ENCODE measurements around the gene UXT. TPM values are rescaled to one million over a fixed set of nuclear protein-coding genes. Genes with fewer than 3 reads are reported as not detected.
"Not testable (repeated sequence)": the region's sequence is repeated elsewhere in the genome, so short reads cannot be mapped to it uniquely, and the experiment has no call there.

The UXT gene
- total RNA-seq, 4 donors from 2014 or later, result 89.3 to 141 (median 116) TPM

- no peaks in the 10 kb centered on the region for H3K27me3 ChIP-seq
- no peak for TF ChIP-seq POLR2A (IDR thresholded peaks at IDR 0.05)
- TF ChIP-seq CTCF (IDR thresholded peaks at IDR 0.05), result no peak
- DNase-seq, result no peak
- H3K4me3 ChIP-seq (replicated peaks in 1 of 3), result no peak overlapping the region
- no peaks in the 10 kb centered on the region for H3K9me3 ChIP-seq
- WGBS, 2 donors, result 43 to 100% methylated on average over 1 of the region's 2 CpGs
- intact Hi-C loops (cut with DNase I), result no loop called here
- no peaks in the 10 kb centered on the region for H3K4me1 ChIP-seq
- H3K27ac ChIP-seq, result no peak overlapping the region
- no peaks in the 10 kb centered on the region for H3K36me3 ChIP-seq
Observed at GRCh38 chrX:47690175-47690574, 31.2 kb upstream of the UXT start.

GRCh38 chrX:47687263-47687662 lies 28.3 kb upstream of the UXT start:
- no peaks in the 10 kb centered on the region for H3K36me3 ChIP-seq
- WGBS, 2 donors, result 71 to 91% methylated on average over 3 to 6 of the region's 6 CpGs
- H3K4me1 ChIP-seq, result no peaks in the 10 kb centered on the region
- TF ChIP-seq CTCF (IDR thresholded peaks at IDR 0.05) (no peak), POLR2A (IDR thresholded peaks at IDR 0.05) (no peak)
- H3K27ac ChIP-seq, result no peak overlapping the region
- no peak overlapping the region for H3K4me3 ChIP-seq (replicated peaks in 1 of 3)
- intact Hi-C loops (cut with DNase I), result no loop called here
- no peaks in the 10 kb centered on the region for H3K27me3 ChIP-seq
- DNase-seq, result no peak
- no peaks in the 10 kb centered on the region for H3K9me3 ChIP-seq

- Histone ChIP-seq H3K27ac (no peak overlapping the region), H3K4me3 (replicated peaks in 1 of 3) (no peak overlapping the region), H3K9me3 (no peaks in the 10 kb centered on the region), H3K27me3 (no peaks in the 10 kb centered on the region), H3K4me1 (no peaks in the 10 kb centered on the region), H3K36me3 (no peaks in the 10 kb centered on the region)
- intact Hi-C loops (cut with DNase I), result no loop called here
- no peak for TF ChIP-seq CTCF (IDR thresholded peaks at IDR 0.05)
- TF ChIP-seq POLR2A (IDR thresholded peaks at IDR 0.05), result no peak
- 28% methylated on average over 3 of the region's 3 CpGs for WGBS, 2 donors
- DNase-seq, result peak; percentile 10 to 22
Observed at GRCh38 chrX:47683829-47684205, 24.8 kb upstream of the UXT start.

- Histone ChIP-seq H3K4me3 (replicated peaks in 1 of 3) (no peak overlapping the region), H3K27ac (no peak overlapping the region), H3K4me1 (no peaks in the 10 kb centered on the region), H3K9me3 (no peaks in the 10 kb centered on the region), H3K27me3 (no peaks in the 10 kb centered on the region), H3K36me3 (no peaks in the 10 kb centered on the region)
- TF ChIP-seq POLR2A (IDR thresholded peaks at IDR 0.05) (no peak), CTCF (IDR thresholded peaks at IDR 0.05) (no peak)
- DNase-seq, result no peak
- intact Hi-C loops (cut with DNase I), result no loop called here
- 65 to 76% methylated on average over 9 to 13 of the region's 14 CpGs for WGBS, 2 donors
Observed at GRCh38 chrX:47683184-47683828, 24.3 kb upstream of the UXT start.

GRCh38 chrX:47675959-47676859 lies 17.2 kb upstream of the UXT start:
- intact Hi-C loops (cut with DNase I); H3K9me3 ChIP-seq; H3K36me3 ChIP-seq; H3K4me3 ChIP-seq (replicated peaks in 1 of 3); H3K4me1 ChIP-seq; DNase-seq; H3K27ac ChIP-seq; H3K27me3 ChIP-seq: not testable (repeated sequence)
- WGBS, 2 donors, result 78 to 84% methylated on average over 7 of the region's 7 CpGs
